ENCODE measurements around the gene PCDHA11. TPM values are rescaled to one million over a fixed set of nuclear protein-coding genes. Genes with fewer than 3 reads are reported as not detected.
"Not testable (repeated sequence)": the region's sequence is repeated elsewhere in the genome, so short reads cannot be mapped to it uniquely, and the experiment has no call there.

PCDHA11 gene
- total RNA-seq, 1 donor from 2014 or later = 7.8 TPM

GRCh38 chr5:140835622-140836510 lies 32.9 kb upstream of the PCDHA11 start:
- H3K4me3 Mint-ChIP-seq (ENCODE audit: unreplicated experiment) = no peak overlapping the region
- H3K27me3 Mint-ChIP-seq (ENCODE audit: unreplicated experiment) = peaks cover 3% of the 10 kb centered on the region
- TF ChIP-seq CTCF (IDR thresholded peaks at IDR 0.05; ENCODE audit: unreplicated experiment) = no peak
- no peaks in the 10 kb centered on the region for H3K4me1 Mint-ChIP-seq (ENCODE audit: unreplicated experiment)
- DNase-seq (ENCODE audit: low spot score) = no peak
- no peaks in the 10 kb centered on the region for H3K9me3 Mint-ChIP-seq (ENCODE audit: unreplicated experiment)
- peaks cover 8% of the 10 kb centered on the region for H3K36me3 Mint-ChIP-seq (ENCODE audit: low read depth, unreplicated experiment)
- no peak overlapping the region for H3K27ac Mint-ChIP-seq (ENCODE audit: unreplicated experiment)

GRCh38 chr5:140840978-140841962 lies 27.5 kb upstream of the PCDHA11 start, which contains the start of gene PCDHA8:
TSS of gene PCDHA8 (plus strand) at chr5:140841187. CDS start at chr5:140841322, 135 bp downstream.
- peak; percentile 58 for DNase-seq (ENCODE audit: low spot score)
- peak; percentile 67 for TF ChIP-seq CTCF (IDR thresholded peaks at IDR 0.05; ENCODE audit: unreplicated experiment)
- Mint-ChIP-seq H3K4me3 (ENCODE audit: unreplicated experiment) (peak within 1 kb of the TSS; percentile 59), H3K4me1 (ENCODE audit: unreplicated experiment) (no peaks in the 10 kb centered on the region), H3K27me3 (ENCODE audit: unreplicated experiment) (peaks cover 3% of the 10 kb centered on the region), H3K27ac (ENCODE audit: unreplicated experiment) (no peak within 1 kb of the TSS), H3K36me3 (ENCODE audit: low read depth, unreplicated experiment) (peaks cover 10% of the 10 kb centered on the region), H3K9me3 (ENCODE audit: unreplicated experiment) (no peaks in the 10 kb centered on the region)

GRCh38 chr5:140842798-140843733 lies 25.7 kb upstream of the PCDHA11 start:
- H3K27ac Mint-ChIP-seq (ENCODE audit: unreplicated experiment) = no peak overlapping the region
- no peak for TF ChIP-seq CTCF (IDR thresholded peaks at IDR 0.05; ENCODE audit: unreplicated experiment)
- peaks cover 3% of the 10 kb centered on the region for H3K27me3 Mint-ChIP-seq (ENCODE audit: unreplicated experiment)
- no peaks in the 10 kb centered on the region for H3K9me3 Mint-ChIP-seq (ENCODE audit: unreplicated experiment)
- H3K4me1 Mint-ChIP-seq (ENCODE audit: unreplicated experiment) = no peaks in the 10 kb centered on the region
- H3K36me3 Mint-ChIP-seq (ENCODE audit: low read depth, unreplicated experiment) = peaks cover 7% of the 10 kb centered on the region
- DNase-seq (ENCODE audit: low spot score) = no peak
- no peak overlapping the region for H3K4me3 Mint-ChIP-seq (ENCODE audit: unreplicated experiment)

GRCh38 chr5:140848139-140849102 lies 20.3 kb upstream of the PCDHA11 start, which contains the start of gene PCDHA9:
TSS of gene PCDHA9 (plus strand) at chr5:140848382. CDS start at chr5:140848496, 114 bp downstream.
- H3K27me3 Mint-ChIP-seq (ENCODE audit: unreplicated experiment); H3K4me1 Mint-ChIP-seq (ENCODE audit: unreplicated experiment); DNase-seq (ENCODE audit: low spot score); H3K36me3 Mint-ChIP-seq (ENCODE audit: low read depth, unreplicated experiment); H3K9me3 Mint-ChIP-seq (ENCODE audit: unreplicated experiment); H3K27ac Mint-ChIP-seq (ENCODE audit: unreplicated experiment): not testable (repeated sequence)
- H3K4me3 Mint-ChIP-seq (ENCODE audit: unreplicated experiment) = peak within 1 kb of the TSS; percentile 48

GRCh38 chr5:140849831-140850634 lies 18.7 kb upstream of the PCDHA11 start:
- not testable (repeated sequence) for H3K4me1 Mint-ChIP-seq (ENCODE audit: unreplicated experiment); H3K4me3 Mint-ChIP-seq (ENCODE audit: unreplicated experiment); H3K36me3 Mint-ChIP-seq (ENCODE audit: low read depth, unreplicated experiment); DNase-seq (ENCODE audit: low spot score); H3K9me3 Mint-ChIP-seq (ENCODE audit: unreplicated experiment); H3K27me3 Mint-ChIP-seq (ENCODE audit: unreplicated experiment); H3K27ac Mint-ChIP-seq (ENCODE audit: unreplicated experiment)

Measured in endothelial cell (in vitro differentiated cells).